Osteocyte (in vitro differentiated cells): ENCODE data around the gene C2orf74. TPM values are rescaled to one million over a fixed set of nuclear protein-coding genes. Genes with fewer than 3 reads are reported as not detected.
A peak's percentile ranks its signal among the peaks of the same experiment; 100 is the strongest.

Experiments
- DNase-seq: peaks from one replicate; pipeline ENCODE4 v3.0.0; 2021; ENCODE audit warnings: mixed read lengths; ENCODE audit not compliant: unreplicated experiment; ENCODE audit errors: extremely low spot score
- H3K27ac Mint-ChIP-seq: one replicate; pipeline ENCODE4 v1.8.0; 2021; ENCODE audit warnings: mild to moderate bottlenecking, mixed read lengths; ENCODE audit not compliant: unreplicated experiment
- H3K27me3 Mint-ChIP-seq: one replicate; pipeline ENCODE4 v1.8.0; 2021; ENCODE audit warnings: mixed read lengths; ENCODE audit not compliant: unreplicated experiment
- H3K36me3 Mint-ChIP-seq: one replicate; pipeline ENCODE4 v1.8.0; 2021; ENCODE audit warnings: mixed read lengths; ENCODE audit not compliant: unreplicated experiment
- H3K4me1 Mint-ChIP-seq: one replicate; pipeline ENCODE4 v1.8.0; 2021; ENCODE audit warnings: mixed read lengths; ENCODE audit not compliant: unreplicated experiment
- H3K4me3 Mint-ChIP-seq: one replicate; pipeline ENCODE4 v1.8.0; 2021; ENCODE audit warnings: mild to moderate bottlenecking, moderate library complexity, mixed read lengths; ENCODE audit not compliant: unreplicated experiment
- H3K9me3 Mint-ChIP-seq: one replicate; pipeline ENCODE4 v1.8.0; 2021; ENCODE audit warnings: mixed read lengths; ENCODE audit not compliant: unreplicated experiment
- CTCF ChIP-seq: fragments of 200-600 bp; sonication (generic); IDR thresholded peaks from 2 replicates; pipeline ENCODE4 v1.5.0; 2021; ENCODE audit warnings: antibody characterized with exemption, mild to moderate bottlenecking, moderate library complexity
- total RNA-seq: library from RNA; stranded (reverse); gene quantifications from 2 replicates; pipeline ENCODE4 v1.2.1, GENCODE V29; 2021

The C2orf74 gene
- total RNA-seq, 1 donor from 2014 or later, result 9.2 TPM

- Mint-ChIP-seq H3K4me3 (peak overlapping the region; percentile 76), H3K27ac (peak overlapping the region; percentile 90), H3K4me1 (peaks cover 55% of the 10 kb centered on the region), H3K27me3 (no peaks in the 10 kb centered on the region), H3K36me3 (peaks cover 8% of the 10 kb centered on the region), H3K9me3 (no peaks in the 10 kb centered on the region)
- no peak for TF ChIP-seq CTCF
- no peak for DNase-seq
Observed at GRCh38 chr2:61177727-61178549, 15.9 kb downstream of the C2orf74 start.

GRCh38 chr2:61178603-61179545 lies 16.9 kb downstream of the C2orf74 start:
- Mint-ChIP-seq H3K27me3 (no peaks in the 10 kb centered on the region), H3K9me3 (no peaks in the 10 kb centered on the region), H3K4me3 (peak overlapping the region; percentile 76), H3K27ac (peak overlapping the region; percentile 85), H3K36me3 (peaks cover 15% of the 10 kb centered on the region), H3K4me1 (peaks cover 57% of the 10 kb centered on the region)
- DNase-seq, result no peak
- TF ChIP-seq CTCF, result no peak

GRCh38 chr2:61179701-61180639 lies 18.0 kb downstream of the C2orf74 start:
- peak overlapping the region; percentile 70 for H3K27ac Mint-ChIP-seq
- no peak for DNase-seq
- H3K9me3 Mint-ChIP-seq, result no peaks in the 10 kb centered on the region
- H3K36me3 Mint-ChIP-seq, result peaks cover 24% of the 10 kb centered on the region
- H3K27me3 Mint-ChIP-seq, result no peaks in the 10 kb centered on the region
- peaks cover 57% of the 10 kb centered on the region for H3K4me1 Mint-ChIP-seq
- TF ChIP-seq CTCF, result no peak
- peak overlapping the region; percentile 40 for H3K4me3 Mint-ChIP-seq

- Mint-ChIP-seq H3K27me3 (no peaks in the 10 kb centered on the region), H3K27ac (peak overlapping the region; percentile 70), H3K4me1 (peaks cover 57% of the 10 kb centered on the region), H3K9me3 (no peaks in the 10 kb centered on the region), H3K4me3 (peak overlapping the region; percentile 27), H3K36me3 (peaks cover 31% of the 10 kb centered on the region)
- DNase-seq, result no peak
- no peak for TF ChIP-seq CTCF
Observed at GRCh38 chr2:61180686-61181085, 18.7 kb downstream of the C2orf74 start.
